C1 segment of cervical spinal cord (tissue), 14 donors: Measurements from ENCODE around the gene SVIL.

ENCODE experiments used
- DNase-seq, 14 donors: peaks; one replicate each; lab custom pipeline; 2025; lab: John Stamatoyannopoulos, UW

Gene SVIL

DNA sequence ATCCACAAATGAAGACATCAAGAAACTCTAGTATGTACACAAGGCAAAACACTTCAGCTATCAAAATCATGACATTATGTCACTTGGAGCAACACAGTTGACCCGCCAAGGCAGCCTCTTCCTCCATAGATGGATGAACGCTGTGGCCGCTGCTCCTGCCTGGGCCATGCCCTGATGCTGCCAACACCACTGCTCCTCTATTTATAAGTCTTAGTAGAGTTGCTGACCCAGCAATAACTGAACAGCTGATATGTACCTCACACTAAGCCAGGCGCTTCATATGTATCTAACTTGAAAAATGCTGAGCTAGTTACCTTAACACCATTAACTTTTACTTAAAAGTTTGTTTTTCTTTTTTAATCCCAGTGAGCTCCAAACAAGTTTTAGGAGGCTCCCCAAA is 214.0 kb downstream of the SVIL start:
- DNase-seq, result no peak

DNA sequence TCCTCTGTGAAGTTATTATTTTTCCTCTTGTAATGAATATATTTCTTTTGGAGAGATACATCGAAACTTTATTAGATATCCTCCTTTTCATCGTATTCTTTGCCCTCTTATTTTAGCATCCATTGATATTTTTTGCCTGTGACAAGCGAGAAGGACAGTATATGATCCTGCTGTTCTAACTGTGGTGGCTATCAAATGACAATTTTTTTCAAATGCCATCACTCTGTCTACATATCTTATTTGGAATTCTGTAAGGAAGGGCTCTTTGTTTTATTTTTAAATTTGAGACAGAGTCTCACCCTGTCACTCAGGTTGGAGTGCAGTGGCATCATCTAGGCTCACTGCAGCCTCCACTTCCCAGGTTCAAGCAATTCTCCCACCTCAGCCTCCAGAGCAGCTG is 217.4 kb downstream of the SVIL start:
- DNase-seq, result no peak

DNA sequence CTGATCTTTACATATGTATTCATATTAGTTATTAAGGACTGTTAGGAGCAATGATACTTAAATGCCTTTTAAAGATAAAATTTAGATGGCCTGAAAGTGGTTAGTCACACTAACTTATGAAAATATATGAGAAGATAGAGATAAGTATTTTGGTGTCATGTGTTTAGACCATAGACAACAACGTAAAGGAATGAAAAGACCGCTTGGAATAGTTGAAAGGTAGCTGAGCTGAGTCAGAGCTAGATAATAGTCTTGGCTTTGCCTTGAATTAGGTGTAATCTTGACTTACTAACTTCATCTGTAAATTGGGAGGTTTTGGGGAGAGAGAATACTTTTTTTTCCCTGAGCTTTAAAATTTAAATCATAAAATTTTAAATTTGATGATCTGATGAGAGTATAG is 218.9 kb downstream of the SVIL start:
- DNase-seq, result no peak

DNA sequence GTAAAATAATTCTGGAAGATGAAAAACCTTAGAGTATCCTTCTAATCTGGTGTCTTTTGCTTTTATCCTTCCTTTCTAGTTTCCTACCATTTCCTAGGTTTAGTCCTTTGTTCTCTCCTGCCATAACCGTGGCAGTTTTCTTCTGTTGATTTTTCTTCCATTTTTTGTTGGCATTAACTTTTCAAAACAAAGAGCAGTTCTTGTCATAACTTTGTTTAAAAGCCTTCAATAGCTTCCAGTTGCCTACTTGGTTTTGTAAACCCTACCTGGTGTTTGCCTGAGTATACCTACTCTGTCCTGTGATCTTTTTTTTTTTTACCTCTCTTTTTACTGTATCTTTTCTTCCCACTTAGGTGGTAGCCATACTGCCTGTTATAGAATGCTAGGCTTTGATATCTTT is 220.3 kb downstream of the SVIL start:
- no peak for DNase-seq

DNA sequence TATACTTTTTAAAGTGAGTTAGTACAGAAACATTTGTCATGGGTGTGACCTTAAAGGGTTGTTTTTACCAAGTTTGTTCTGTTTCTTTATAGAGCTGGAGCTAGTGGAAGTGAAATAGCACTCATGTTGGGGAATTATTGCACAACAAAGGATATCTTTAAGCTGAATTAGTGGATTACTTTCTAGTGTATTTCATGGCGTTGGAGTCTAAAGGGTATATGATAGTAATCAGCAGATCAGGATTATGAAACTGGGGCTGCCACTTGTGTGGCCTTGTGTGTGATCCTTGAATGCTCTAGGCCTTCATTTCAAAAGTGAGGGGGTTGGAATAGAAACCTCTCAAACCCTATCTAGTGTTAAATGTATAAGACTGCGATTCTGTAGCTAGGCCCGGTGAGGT is 222.3 kb downstream of the SVIL start:
- no peak for DNase-seq

DNA sequence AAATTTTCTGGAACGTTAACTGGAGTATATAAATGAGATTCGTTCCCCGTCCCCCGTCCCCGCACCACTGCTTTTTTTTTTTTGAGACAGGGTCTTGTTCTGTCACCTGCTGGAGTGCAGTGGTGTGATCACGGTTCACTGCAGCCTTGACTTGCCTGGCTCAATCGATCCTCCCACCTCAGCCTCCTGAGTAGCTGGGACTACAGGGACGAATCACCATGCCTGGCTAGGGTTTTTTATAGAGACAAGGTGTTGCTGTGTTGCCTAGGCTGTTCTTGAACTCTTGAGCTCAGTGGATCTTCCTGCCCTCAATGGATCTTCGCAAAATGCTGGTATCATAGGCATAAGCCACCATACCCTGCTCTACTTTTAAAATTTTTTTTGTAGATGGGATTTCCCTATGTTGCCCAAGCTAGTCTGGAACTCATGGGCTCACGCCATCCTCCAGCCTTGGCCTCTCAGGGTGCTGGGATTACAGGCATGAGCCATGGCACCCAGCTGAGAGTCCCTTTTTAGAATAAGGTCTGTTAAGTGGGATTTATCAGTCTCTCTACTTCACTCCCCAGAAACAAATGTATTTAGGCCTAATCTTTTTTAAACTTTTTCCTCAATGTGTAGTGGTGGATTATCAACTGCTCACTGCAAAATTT is 223.0 kb downstream of the SVIL start:
- DNase-seq, result no peak

DNA sequence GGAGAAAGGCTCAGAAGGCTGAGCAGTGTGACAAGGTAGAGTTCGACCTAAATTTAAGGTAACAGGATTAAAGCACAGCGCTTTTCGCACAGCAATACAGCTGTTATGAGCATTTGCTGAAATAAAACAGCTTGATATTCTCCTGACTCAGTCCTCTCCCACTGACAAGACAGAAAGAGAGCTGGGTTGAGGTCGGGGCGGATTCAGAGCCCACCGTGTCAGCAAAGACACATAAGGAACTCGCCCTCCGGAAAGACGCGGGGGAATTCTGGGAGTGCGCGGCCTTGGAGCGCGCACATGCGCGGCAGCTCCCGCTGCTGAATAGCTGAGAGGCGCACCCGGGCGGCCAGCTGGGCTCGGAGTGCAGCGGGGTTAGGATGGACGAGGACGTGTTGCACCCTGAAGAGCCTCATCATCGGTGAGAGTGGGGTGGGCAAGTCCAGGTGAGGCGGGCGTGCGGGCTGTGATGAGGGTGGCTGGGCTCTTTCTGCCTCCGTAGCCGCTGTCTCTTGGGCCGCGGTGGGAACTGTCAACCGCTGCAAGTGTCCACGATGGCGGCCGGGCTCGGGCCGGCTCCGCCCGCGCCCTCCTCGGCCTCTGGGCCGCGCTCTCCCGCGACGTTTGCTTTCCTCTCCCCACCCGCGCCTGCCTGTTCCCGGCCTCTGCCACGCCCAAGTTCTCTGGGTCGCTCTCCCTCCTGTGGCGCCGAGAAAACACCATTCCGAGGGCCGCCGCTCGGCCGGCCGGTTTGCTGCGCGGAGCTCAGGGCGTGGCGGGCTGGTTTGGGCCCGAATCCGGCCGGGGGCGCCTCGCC is 225.3 kb downstream of the SVIL start:
- DNase-seq, result peak; percentile 11 to 82 (median 72)

DNA sequence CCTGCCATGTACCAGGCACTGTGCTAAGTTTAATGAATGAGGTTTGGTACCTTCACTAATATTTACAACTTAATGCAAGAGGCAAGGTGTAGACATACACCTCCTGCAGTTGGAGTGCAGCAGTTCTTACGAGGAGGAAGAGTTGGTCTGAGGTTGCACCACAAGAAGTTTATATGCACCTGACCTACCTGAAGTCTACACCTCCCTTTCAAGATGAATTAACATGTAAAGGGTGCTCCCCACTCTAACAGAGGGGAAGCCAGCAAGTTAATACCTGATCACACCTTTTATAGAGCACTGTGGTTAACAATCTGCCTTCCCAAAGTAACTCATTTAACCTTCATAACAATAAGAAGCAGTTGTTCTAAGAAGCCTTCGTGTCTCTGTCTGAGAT is 225.9 kb downstream of the SVIL start:
- no peak for DNase-seq
